Breast epithelium (tissue), 4 donors: ENCODE results near the gene CXCL14. TPM values are rescaled to one million over a fixed set of nuclear protein-coding genes. Genes with fewer than 3 reads are reported as not detected.

Source experiments
- DNase-seq, 2 donors: peaks; one replicate each; pipeline ENCODE4 v3.0.0-alpha.2; 2019; ENCODE audit warnings: low spot score in 2 of 2
- H3K27ac ChIP-seq, 2 donors: fragments of 200-600 bp; sonication (generic) in 1 of 2; one replicate each; pipeline ENCODE4 v1.5.1; 2016 to 2019; ENCODE audit warnings: mild to moderate bottlenecking in 1 of 2
- H3K27me3 ChIP-seq, 2 donors: fragments of 200-600 bp; sonication (generic) in 1 of 2; one replicate each; pipeline versions ENCODE4 v1.5.1 to v1.6.0; 2017 to 2019; ENCODE audit warnings: control low read depth in 1 of 2, mild to moderate bottlenecking in 1 of 2
- H3K36me3 ChIP-seq: fragments of 200-600 bp; one replicate; pipeline ENCODE4 v1.5.1; 2019
- H3K4me1 ChIP-seq, 2 donors: fragments of 200-600 bp; sonication (generic); one replicate each; pipeline ENCODE4 v1.5.1; 2016 to 2019; ENCODE audit warnings: control low read depth in 1 of 2
- H3K4me3 ChIP-seq, 3 donors: fragments of 200-600 bp; sonication (generic); 1 replicate in 2 of 3; 2 replicates in 1 of 3; pipeline ENCODE4 v1.5.1; 2016 to 2019; ENCODE audit warnings: mild to moderate bottlenecking in 3 of 3, moderate library complexity in 2 of 3
- H3K9me3 ChIP-seq, 2 donors: fragments of 200-600 bp; sonication (generic) in 1 of 2; one replicate each; pipeline ENCODE4 v1.5.1; 2016 to 2019; ENCODE audit warnings: control low read depth in 1 of 2
- POLR2A ChIP-seq: fragments of 450-650 bp; IDR thresholded peaks from one replicate; pipeline ENCODE4 v1.6.1; 2016; ENCODE audit warnings: antibody characterized with exemption, mild to moderate bottlenecking, moderate library complexity
- POLR2AphosphoS5 ChIP-seq, 3 donors: sonication (generic); formaldehyde crosslinking; IDR thresholded peaks; one replicate each; pipeline ENCODE4 v1.6.1; 2017; ENCODE audit warnings: antibody characterized with exemption in 3 of 3
- intact Hi-C: fragments of 100-400 bp; cut with DNase I; formaldehyde crosslinking; loops from one replicate; pipeline ENCODE4 v1.15.1; 2023; ENCODE audit warnings: low total_unique reads
- total RNA-seq, 3 donors: library from RNA; depleted of rRNA; stranded (reverse); fragments of >200 nt; gene quantifications; one replicate each; pipeline ENCODE4 v1.1.0, GENCODE V29; 2016
- TF ChIP-seq, protein P1 (sequence below), 3 donors: fragments of 450-650 bp; IDR thresholded peaks; one replicate each; pipeline ENCODE4 v1.5.1; 2016 to 2017; ENCODE audit warnings: antibody characterized with exemption in 3 of 3, mild to moderate bottlenecking in 3 of 3, moderate library complexity in 3 of 3

Gene CXCL14
- total RNA-seq, 3 donors from 2014 or later, result 45.5 to 1,054 (median 46.9) TPM

DNA sequence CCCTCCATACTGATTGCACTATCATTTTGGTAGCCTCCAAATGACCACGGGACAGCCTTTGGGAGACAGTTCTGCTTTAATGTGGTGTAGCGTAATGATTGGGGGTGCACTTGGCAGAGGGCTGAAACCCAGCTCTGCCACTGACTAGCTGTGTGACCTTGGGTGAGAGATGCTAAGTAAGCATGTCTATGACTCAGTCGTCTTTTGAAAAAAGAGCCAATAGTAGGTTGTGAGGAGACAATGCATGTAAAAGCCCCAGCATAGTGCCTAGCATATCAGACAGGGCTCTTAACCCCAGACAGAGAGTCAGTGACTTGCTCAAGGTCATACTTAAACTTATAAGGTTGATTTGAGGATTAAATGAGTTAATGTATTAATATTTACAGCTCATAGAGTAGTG is 18.0 kb upstream of the CXCL14 start:
- Histone ChIP-seq H3K4me3 (no peak overlapping the region), H3K36me3 (no peaks in the 10 kb centered on the region), H3K27me3 (no peaks in the 10 kb centered on the region), H3K4me1 (no peaks in the 10 kb centered on the region), H3K27ac (no peak overlapping the region), H3K9me3 (no peaks in the 10 kb centered on the region)
- no peak for DNase-seq
- intact Hi-C loops, result no loop called here
- TF ChIP-seq POLR2A, result no peak

DNA sequence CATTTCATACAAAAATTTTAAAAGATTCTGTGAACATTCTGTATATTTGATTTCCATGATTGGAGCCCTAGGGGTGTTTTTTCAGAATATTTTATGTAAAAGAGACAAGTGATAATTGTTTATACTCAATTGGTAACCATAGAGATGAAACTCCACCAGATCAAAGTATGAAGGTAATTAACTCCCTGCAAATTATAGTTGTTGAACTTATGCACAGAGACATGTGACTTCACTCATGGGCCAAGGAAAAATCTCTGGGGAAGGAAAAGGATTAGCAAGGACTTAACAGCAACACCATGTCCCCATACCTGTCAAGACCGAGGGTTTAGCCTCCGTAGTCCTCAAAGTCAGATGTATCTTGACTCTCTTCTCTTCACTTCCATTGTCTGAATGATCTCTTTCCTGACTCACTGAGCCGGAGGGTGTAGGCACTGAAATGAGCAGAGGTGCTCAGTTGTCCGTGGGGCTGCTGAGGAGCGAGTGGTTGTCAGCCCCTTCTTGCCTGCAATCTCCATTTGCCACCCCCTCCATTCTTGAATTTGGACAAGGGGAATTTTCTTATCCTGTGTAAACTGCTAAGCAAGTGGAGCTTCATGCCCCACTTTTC is 17.5 kb upstream of the CXCL14 start:
- H3K9me3 ChIP-seq, result no peaks in the 10 kb centered on the region
- no peaks in the 10 kb centered on the region for H3K4me1 ChIP-seq
- H3K27me3 ChIP-seq, result no peaks in the 10 kb centered on the region
- no peak for DNase-seq
- H3K4me3 ChIP-seq, result no peak overlapping the region
- intact Hi-C loops, result no loop called here
- TF ChIP-seq POLR2A, result no peak
- TF ChIP-seq, protein P1, sequence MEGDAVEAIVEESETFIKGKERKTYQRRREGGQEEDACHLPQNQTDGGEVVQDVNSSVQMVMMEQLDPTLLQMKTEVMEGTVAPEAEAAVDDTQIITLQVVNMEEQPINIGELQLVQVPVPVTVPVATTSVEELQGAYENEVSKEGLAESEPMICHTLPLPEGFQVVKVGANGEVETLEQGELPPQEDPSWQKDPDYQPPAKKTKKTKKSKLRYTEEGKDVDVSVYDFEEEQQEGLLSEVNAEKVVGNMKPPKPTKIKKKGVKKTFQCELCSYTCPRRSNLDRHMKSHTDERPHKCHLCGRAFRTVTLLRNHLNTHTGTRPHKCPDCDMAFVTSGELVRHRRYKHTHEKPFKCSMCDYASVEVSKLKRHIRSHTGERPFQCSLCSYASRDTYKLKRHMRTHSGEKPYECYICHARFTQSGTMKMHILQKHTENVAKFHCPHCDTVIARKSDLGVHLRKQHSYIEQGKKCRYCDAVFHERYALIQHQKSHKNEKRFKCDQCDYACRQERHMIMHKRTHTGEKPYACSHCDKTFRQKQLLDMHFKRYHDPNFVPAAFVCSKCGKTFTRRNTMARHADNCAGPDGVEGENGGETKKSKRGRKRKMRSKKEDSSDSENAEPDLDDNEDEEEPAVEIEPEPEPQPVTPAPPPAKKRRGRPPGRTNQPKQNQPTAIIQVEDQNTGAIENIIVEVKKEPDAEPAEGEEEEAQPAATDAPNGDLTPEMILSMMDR (IDR thresholded peaks at IDR 0.05), result no peak
- no peak for TF ChIP-seq POLR2AphosphoS5 (IDR thresholded peaks at IDR 0.05)
- H3K27ac ChIP-seq, result no peak overlapping the region
- H3K36me3 ChIP-seq, result no peaks in the 10 kb centered on the region

DNA sequence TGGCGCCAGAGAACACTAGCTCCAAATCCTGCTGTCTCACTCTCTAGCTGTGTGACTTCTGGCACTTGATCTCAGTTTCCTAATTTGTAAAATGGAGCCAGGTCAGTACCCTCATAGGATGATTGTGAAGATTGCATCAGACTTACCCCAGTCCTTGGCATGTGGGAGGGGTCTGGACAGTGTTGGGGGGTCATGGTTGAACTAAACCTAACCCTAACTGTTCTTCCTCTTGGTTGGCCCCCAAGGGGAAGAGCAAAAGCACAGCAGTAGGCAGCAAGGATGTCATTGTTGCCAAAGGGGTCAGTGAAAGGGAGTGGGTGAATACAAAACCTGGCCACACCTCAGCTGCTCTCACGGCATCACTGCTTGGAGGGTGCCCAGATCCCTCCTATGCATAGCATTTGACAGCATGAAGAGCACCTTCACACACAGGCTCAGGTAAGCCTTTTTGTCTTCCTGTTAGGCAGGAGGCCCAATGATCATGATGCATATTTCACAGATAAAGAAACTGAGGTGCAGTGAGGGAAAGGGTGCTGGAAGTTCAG is 15.7 kb upstream of the CXCL14 start:
- intact Hi-C loops, result no loop called here
- Histone ChIP-seq H3K4me1 (no peaks in the 10 kb centered on the region), H3K27me3 (no peaks in the 10 kb centered on the region), H3K4me3 (no peak overlapping the region), H3K36me3 (no peaks in the 10 kb centered on the region), H3K9me3 (no peaks in the 10 kb centered on the region), H3K27ac (no peak overlapping the region)
- TF ChIP-seq POLR2AphosphoS5 (IDR thresholded peaks at IDR 0.05), result no peak
- TF ChIP-seq, protein P1 (IDR thresholded peaks at IDR 0.05), result no peak
- TF ChIP-seq POLR2A, result no peak
- no peak for DNase-seq

GRCh38 chr5:135593886-135594285 is 15.1 kb upstream of the CXCL14 start:
- no peak overlapping the region for H3K4me3 ChIP-seq
- H3K9me3 ChIP-seq, result no peaks in the 10 kb centered on the region
- TF ChIP-seq POLR2AphosphoS5 (IDR thresholded peaks at IDR 0.05), result no peak
- H3K27me3 ChIP-seq, result no peaks in the 10 kb centered on the region
- no peaks in the 10 kb centered on the region for H3K36me3 ChIP-seq
- DNase-seq, result no peak
- H3K4me1 ChIP-seq, result no peaks in the 10 kb centered on the region
- intact Hi-C loops, result no loop called here
- H3K27ac ChIP-seq, result no peak overlapping the region

- intact Hi-C loops, result no loop called here
- H3K9me3 ChIP-seq, result no peaks in the 10 kb centered on the region
- no peaks in the 10 kb centered on the region for H3K27me3 ChIP-seq
- no peak overlapping the region for H3K27ac ChIP-seq
- no peaks in the 10 kb centered on the region for H3K36me3 ChIP-seq
- no peak for DNase-seq
- no peaks in the 10 kb centered on the region for H3K4me1 ChIP-seq
- TF ChIP-seq POLR2A (no peak), POLR2AphosphoS5 (IDR thresholded peaks at IDR 0.05) (no peak)
- H3K4me3 ChIP-seq, result no peak overlapping the region
Observed at GRCh38 chr5:135593141-135593540, 14.3 kb upstream of the CXCL14 start.

GRCh38 chr5:135592312-135593045 is 13.7 kb upstream of the CXCL14 start:
- H3K36me3 ChIP-seq, result no peaks in the 10 kb centered on the region
- H3K9me3 ChIP-seq, result no peaks in the 10 kb centered on the region
- TF ChIP-seq, protein P1 (IDR thresholded peaks at IDR 0.05), result no peak
- no peak for TF ChIP-seq POLR2AphosphoS5 (IDR thresholded peaks at IDR 0.05)
- TF ChIP-seq POLR2A, result no peak
- DNase-seq, result no peak
- H3K27me3 ChIP-seq, result no peaks in the 10 kb centered on the region
- H3K27ac ChIP-seq, result no peak overlapping the region
- H3K4me1 ChIP-seq, result no peaks in the 10 kb centered on the region
- H3K4me3 ChIP-seq, result no peak overlapping the region
- intact Hi-C loops, result no loop called here
